22Rv1 (cell line): ENCODE measurements around the gene XRCC3.

Experiments
- ZFX ChIP-seq: fragments of 450-650 bp; IDR thresholded peaks from 2 replicates; pipeline ENCODE4 v1.6.1; 2017; ENCODE audit warnings: antibody characterized with exemption, borderline replicate concordance
- TF ChIP-seq, protein P1 (sequence below): fragments of 450-650 bp; IDR thresholded peaks from 2 replicates; pipeline ENCODE4 v1.5.1; 2017; ENCODE audit warnings: mild to moderate bottlenecking

DNA sequence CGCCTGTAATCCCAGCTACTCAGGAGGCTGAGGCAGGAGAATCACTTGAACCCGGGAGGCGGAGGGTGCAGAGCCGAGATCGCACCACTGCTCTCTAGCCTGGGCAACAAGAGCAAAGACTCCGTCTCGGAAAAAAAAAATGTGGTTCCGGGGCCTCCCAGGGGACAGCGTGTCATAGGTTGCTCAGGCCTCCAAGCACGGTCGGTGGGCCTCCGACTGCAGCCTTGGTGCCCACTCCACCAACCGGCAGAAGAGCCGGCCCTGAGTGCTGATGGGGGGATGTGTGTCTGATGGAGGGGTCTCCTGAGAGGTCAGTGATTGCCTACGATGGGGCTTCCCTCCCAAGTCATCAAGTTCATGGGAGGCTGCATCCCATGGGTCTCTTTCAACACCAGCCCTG is 16.2 kb upstream of the XRCC3 start:
- TF ChIP-seq, protein P1, sequence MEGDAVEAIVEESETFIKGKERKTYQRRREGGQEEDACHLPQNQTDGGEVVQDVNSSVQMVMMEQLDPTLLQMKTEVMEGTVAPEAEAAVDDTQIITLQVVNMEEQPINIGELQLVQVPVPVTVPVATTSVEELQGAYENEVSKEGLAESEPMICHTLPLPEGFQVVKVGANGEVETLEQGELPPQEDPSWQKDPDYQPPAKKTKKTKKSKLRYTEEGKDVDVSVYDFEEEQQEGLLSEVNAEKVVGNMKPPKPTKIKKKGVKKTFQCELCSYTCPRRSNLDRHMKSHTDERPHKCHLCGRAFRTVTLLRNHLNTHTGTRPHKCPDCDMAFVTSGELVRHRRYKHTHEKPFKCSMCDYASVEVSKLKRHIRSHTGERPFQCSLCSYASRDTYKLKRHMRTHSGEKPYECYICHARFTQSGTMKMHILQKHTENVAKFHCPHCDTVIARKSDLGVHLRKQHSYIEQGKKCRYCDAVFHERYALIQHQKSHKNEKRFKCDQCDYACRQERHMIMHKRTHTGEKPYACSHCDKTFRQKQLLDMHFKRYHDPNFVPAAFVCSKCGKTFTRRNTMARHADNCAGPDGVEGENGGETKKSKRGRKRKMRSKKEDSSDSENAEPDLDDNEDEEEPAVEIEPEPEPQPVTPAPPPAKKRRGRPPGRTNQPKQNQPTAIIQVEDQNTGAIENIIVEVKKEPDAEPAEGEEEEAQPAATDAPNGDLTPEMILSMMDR = no peak
- TF ChIP-seq ZFX = no peak
